ENCODE results near the gene DDX27. TPM values are rescaled to one million over a fixed set of nuclear protein-coding genes. Genes with fewer than 3 reads are reported as not detected.

The DDX27 gene
- total RNA-seq, 1 donor from 2014 or later = 17.3 TPM

DNA sequence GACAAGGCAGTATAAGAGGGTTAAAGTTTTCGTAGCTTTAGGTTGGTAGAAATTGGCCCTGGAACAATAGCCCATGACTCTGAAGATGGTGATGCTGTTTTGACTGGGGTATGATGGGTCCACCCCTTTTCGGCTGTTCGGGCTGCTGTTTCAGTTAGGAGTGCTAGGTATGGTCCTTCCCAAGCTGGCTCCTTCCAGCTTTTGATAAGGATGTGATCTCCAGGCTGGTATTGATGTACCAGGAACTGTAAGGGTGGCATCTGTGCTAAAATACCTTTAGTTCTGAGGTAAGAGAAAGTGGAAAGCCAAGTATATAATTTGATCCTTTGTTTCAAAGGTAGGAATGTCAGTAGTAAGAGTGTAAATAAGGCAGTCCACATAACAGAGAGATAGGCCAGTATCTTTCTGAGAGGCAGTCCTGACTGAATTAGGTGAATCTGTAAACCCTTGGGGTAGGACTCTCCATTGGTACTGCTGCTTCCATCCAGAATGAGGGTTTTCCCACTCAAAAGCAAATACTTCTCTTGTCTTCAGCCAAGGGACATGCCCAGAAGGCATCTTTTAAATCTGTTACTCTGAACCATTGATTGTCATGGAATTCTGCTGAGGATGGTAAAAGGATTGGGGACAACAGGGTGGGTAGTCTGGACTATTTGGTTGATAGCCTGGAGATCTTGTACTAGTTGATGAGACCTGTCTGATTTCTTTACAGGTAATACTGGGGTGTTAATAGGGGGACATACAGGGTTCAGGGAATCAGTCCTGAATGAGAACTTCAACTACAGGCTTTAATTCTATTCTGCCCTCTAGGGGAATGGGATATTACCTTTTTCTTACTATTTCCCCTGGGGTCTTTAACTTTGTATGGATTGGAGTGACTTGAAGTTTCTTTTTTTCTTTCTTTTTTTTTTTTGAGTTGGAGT lies 64.7 kb downstream of the DDX27 start:
- no peak for DNase-seq (ENCODE audit: low spot score in 2 of 2)
- H3K4me1 ChIP-seq = peaks cover 11 to 12% of the 10 kb centered on the region in 2 donors
- no peak overlapping the region for H3K27ac ChIP-seq
- intact Hi-C loops (cut with DNase I) = no loop called here
- TF ChIP-seq, protein P1, sequence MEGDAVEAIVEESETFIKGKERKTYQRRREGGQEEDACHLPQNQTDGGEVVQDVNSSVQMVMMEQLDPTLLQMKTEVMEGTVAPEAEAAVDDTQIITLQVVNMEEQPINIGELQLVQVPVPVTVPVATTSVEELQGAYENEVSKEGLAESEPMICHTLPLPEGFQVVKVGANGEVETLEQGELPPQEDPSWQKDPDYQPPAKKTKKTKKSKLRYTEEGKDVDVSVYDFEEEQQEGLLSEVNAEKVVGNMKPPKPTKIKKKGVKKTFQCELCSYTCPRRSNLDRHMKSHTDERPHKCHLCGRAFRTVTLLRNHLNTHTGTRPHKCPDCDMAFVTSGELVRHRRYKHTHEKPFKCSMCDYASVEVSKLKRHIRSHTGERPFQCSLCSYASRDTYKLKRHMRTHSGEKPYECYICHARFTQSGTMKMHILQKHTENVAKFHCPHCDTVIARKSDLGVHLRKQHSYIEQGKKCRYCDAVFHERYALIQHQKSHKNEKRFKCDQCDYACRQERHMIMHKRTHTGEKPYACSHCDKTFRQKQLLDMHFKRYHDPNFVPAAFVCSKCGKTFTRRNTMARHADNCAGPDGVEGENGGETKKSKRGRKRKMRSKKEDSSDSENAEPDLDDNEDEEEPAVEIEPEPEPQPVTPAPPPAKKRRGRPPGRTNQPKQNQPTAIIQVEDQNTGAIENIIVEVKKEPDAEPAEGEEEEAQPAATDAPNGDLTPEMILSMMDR (IDR thresholded peaks at IDR 0.05) = no peak
- H3K9me3 ChIP-seq = peaks cover 44 to 61% of the 10 kb centered on the region in 2 donors
- H3K36me3 ChIP-seq = peaks cover 95% of the 10 kb centered on the region in 2 donors
- no peak overlapping the region for H3K4me3 ChIP-seq
- H3K27me3 ChIP-seq = no peaks in the 10 kb centered on the region

GRCh38 chr20:49284818-49285217 lies 65.6 kb downstream of the DDX27 start:
- no peak overlapping the region for H3K27ac ChIP-seq
- H3K27me3 ChIP-seq = no peaks in the 10 kb centered on the region
- H3K4me1 ChIP-seq = peaks cover 7 to 9% of the 10 kb centered on the region in 2 donors
- intact Hi-C loops (cut with DNase I) = no loop called here
- no peak for DNase-seq (ENCODE audit: low spot score in 2 of 2)
- peaks cover 44 to 61% of the 10 kb centered on the region in 2 donors for H3K9me3 ChIP-seq
- H3K4me3 ChIP-seq = no peak overlapping the region
- H3K36me3 ChIP-seq = peaks cover 99 to 100% of the 10 kb centered on the region in 2 donors
- TF ChIP-seq, protein P1 (IDR thresholded peaks at IDR 0.05) = no peak

- intact Hi-C loops (cut with DNase I) = no loop called here
- Histone ChIP-seq H3K27me3 (no peaks in the 10 kb centered on the region), H3K9me3 (peaks cover 44 to 61% of the 10 kb centered on the region in 2 donors), H3K36me3 (peaks cover 95 to 100% of the 10 kb centered on the region in 2 donors), H3K4me3 (no peak overlapping the region), H3K4me1 (peaks cover 4 to 5% of the 10 kb centered on the region in 2 donors), H3K27ac (no peak overlapping the region)
- TF ChIP-seq, protein P1 (IDR thresholded peaks at IDR 0.05) = no peak
- no peak for DNase-seq (ENCODE audit: low spot score in 2 of 2)
Observed at GRCh38 chr20:49285233-49285668, 66.0 kb downstream of the DDX27 start.

DNA sequence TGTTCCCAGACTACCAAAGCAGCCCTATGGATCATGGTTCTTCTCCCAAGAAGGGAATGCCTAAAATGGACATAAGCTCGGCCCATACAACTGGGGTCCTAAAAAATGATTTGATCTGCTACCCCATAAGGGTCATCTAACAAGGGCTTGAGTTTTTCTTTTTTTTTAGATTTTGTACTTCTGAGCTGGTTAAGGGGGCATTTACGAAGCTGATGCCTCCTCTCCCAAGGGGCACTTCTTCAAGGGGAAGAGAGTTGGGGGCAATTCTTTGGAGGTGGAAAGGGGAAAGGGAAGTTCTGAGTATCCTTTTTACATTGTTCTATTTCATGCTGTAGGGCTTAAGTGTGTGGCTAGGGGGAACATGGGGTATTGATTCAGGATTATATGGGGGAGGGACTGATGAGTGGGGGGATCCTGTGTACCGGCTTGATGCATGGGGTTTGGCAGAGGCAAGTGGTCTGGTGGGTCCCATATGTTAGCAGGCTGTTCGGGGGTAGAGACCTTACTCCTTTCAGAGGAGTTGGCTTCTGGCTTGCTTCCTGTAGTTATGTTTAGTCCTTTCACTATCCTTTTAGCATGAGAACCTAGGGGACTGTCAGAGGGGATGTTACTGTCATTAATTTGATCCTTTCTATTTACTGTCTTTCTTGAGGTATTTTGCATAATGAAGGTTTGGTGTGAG lies 66.7 kb downstream of the DDX27 start:
- peaks cover 90 to 100% of the 10 kb centered on the region in 2 donors for H3K36me3 ChIP-seq
- DNase-seq (ENCODE audit: low spot score in 2 of 2) = no peak
- TF ChIP-seq, protein P1 (IDR thresholded peaks at IDR 0.05) = no peak
- H3K27ac ChIP-seq = no peak overlapping the region
- intact Hi-C loops (cut with DNase I) = no loop called here
- peak overlapping the region in 1 of 2 donors; percentile 2 for H3K4me3 ChIP-seq
- no peaks in the 10 kb centered on the region for H3K27me3 ChIP-seq
- H3K9me3 ChIP-seq = peaks cover 39 to 55% of the 10 kb centered on the region in 2 donors
- H3K4me1 ChIP-seq = no peaks in the 10 kb centered on the region

DNA sequence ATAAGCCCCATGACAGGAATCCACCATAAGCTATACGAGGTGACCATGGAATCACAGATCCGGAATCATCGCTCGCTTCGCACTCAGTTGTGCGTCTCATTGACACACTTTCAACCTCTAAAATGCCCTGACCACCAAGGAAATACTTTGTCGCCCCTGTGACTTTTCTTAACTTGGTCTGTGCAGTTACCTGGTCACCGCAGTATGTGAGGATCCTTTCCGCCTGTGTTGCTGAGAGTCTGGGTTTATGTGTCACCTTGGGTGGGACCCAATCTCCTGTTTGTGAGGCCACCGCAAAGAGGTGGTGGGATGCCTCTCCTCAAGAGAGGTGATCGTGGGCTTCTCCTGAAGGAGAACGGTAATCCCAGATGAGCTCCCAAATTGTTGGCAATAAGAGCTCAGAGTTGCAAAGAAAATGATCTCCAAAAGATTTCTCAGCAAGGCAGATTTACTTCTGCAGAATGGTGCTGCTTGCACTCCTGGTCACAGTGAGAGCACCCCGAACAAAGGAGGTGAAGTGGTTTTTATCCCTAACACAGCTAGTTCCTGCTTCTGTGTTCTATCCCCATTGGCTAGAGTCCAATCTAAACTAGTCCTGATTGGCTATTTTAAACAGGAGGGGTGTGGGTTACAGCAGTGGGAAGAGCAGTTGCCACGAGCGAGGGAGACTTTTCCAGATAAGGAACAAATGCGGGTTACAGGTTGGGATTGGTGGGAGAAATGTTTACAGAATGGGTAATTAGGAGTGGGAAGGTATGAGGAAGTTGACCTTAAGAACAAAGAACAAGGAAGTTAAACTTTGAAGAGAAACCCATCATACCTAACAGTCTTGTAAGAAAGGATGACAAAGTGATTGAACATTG lies 67.7 kb downstream of the DDX27 start:
- Histone ChIP-seq H3K36me3 (peaks cover 85 to 100% of the 10 kb centered on the region in 2 donors), H3K4me1 (no peaks in the 10 kb centered on the region), H3K27me3 (no peaks in the 10 kb centered on the region), H3K27ac (no peak overlapping the region), H3K9me3 (peaks cover 30 to 45% of the 10 kb centered on the region in 2 donors), H3K4me3 (peak overlapping the region in 1 of 2 donors; percentile 2)
- DNase-seq (ENCODE audit: low spot score in 2 of 2) = no peak
- TF ChIP-seq, protein P1 (IDR thresholded peaks at IDR 0.05) = no peak
- intact Hi-C loops (cut with DNase I) = no loop called here

Measured in ascending aorta (tissue), 2 donors.